ENCODE data around the gene ADM5. TPM values are rescaled to one million over a fixed set of nuclear protein-coding genes. Genes with fewer than 3 reads are reported as not detected.

Gene ADM5
- total RNA-seq, 8 experiments from 2014 or later: 0.66 to 5.2 (median 2.1) TPM

DNA sequence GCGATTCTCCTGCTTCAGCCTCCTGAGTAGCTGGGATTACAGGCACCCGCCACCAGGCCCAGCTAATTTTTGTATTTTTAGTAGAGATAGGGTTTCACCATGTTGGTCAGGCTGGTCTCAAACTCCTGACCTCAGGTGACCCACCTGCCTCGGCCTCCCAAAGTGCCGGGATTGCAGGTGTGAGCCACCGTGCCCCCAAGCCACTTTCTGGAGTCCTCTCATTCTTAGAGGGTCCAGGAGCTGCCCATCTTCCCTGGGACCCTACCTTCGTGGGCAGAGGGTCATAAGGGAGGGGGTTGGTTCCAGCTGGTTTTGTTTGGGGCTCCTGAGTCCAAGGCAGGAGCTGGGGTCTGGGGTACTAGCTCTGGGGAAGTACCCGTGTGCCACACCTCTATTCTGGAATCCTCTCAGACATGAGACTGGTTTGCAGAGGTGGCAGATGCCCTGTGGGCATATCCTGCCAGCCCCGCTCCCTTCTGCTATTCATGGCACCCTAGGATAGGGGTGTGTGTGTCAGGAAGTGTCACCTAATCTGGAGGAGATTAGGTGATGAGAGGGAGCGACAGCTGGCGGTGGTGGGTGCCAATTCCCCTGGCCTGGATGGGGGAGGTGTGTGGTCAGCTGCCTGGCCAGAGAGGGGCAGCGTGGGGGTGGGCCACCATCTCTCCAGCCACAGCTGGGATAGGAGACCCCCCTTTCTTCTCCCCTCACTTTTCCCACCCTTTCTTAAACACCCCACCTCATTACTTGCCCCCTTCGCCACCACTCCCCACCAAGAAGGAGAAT lies 10.2 kb upstream of the ADM5 start:
- in situ Hi-C loops (cut with MboI; ENCODE audit: low pct_unique_long_range_greater_than_20kb in 2 of 9, low sequenced_read_pairs in 9 of 9, unreplicated experiment in 9 of 9): no loop called here
- H3K27ac ChIP-seq: peak overlapping the region in 1 of 2 donors; percentile 99
- no peak for ATAC-seq (replicated peaks in 6 of 8)
- peak overlapping the region in 1 of 5 donors; percentile 89 for H3K4me3 ChIP-seq
- 55 to 100% methylated on average over 1 to 2 of the region's 12 CpGs; no CpG with 5 or more reads in 8 of the 10 experiments for WGBS, 10 experiments
- peaks cover 25 to 26% of the 10 kb centered on the region in 2 donors for H3K4me1 ChIP-seq (replicated peaks in 1 of 2)

DNA sequence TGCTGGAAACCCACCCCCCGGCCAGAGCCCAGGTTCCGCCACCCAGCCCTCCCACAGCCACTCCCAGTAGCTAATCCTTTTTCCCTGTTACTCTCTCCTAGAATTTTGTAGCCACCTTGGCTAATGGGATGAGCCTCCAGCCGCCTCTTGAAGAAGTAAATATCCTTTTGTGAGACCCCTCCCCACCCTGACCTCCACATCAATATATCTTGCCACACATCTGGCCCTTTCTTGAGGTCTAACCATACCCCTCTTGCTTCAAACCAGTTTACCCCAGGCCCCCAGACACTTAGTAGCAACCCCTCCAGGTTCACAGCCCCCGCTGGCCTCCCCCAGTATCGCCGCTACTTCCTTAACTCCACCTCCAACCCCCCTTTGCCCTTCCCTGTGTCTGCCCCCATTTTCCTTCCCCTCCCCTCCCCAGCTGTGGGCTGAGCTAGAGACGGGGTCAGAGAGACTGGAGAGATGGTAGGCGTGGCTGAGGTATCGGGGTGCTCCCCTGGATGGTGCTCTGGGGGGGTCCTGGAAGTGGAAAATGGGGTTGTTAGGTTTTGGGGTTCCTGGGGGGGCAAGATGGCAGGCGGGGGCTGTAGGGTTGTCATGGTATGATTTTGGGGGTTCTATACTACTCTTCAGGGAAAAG lies 9.5 kb upstream of the ADM5 start:
- no peak for ATAC-seq (replicated peaks in 6 of 8)
- H3K27ac ChIP-seq: peak overlapping the region; percentile 24 to 79
- 20% methylated on average over 1 of the region's 10 CpGs; no CpG with 5 or more reads in 9 of the 10 experiments for WGBS, 10 experiments
- peaks cover 25 to 26% of the 10 kb centered on the region in 2 donors for H3K4me1 ChIP-seq (replicated peaks in 1 of 2)
- in situ Hi-C loops (cut with MboI; ENCODE audit: low pct_unique_long_range_greater_than_20kb in 2 of 9, low sequenced_read_pairs in 9 of 9, unreplicated experiment in 9 of 9): no loop called here
- peak overlapping the region in 2 of 5 donors; percentile 13 to 29 for H3K4me3 ChIP-seq

DNA sequence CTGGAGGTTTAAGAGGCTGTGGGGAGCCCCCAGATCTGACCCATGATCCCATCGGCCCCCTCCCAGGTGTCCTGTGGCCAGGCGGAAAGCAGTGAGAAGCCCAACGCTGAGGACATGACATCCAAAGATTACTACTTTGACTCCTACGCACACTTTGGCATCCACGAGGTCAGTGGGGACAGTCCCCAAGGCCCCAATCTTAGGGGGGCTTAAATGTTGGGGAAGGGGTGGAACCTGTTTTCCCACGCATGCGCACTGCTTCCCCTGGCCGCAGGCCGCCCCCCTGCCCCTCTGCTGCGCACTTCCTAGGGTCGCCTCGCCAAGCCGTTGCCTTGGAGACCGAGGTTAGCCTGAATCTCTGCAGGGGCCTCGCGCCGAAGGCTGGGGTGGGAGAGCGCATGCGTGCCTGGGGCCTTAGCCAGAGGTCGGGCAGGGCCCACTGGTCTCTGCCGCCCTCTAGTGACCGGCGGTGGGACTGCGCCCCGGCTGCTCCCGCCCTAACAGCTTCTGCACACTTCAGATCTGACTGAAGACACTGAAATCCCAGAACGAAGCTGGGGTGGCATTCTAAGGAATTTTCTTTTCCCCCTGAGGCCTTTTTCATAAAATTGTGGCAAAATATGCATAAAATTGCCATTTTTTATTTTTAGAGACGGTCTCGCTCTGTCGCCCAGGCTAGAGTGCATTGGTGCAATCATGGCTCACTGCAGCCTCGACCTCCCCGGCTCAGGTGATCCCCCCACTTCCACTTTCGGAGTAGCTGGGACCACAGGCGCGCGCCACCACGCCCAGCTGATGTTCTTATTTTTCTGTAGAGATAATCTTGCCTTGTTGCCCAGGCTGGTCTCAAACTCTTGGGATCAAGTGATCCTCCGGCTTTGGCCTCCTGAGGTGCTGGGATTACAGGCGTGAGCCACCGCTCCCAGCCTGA lies 8.7 kb upstream of the ADM5 start:
- peak overlapping the region in 4 of 5 donors; percentile 2 to 29 (median 8) for H3K4me3 ChIP-seq
- WGBS, 10 experiments: 40 to 100% (median 76%) methylated on average over 1 to 19 of the region's 40 CpGs; no CpG with 5 or more reads in 1 of the 10 experiments
- peaks cover 25 to 26% of the 10 kb centered on the region in 2 donors for H3K4me1 ChIP-seq (replicated peaks in 1 of 2)
- ATAC-seq (replicated peaks in 6 of 8): peak in 7 of 8 experiments; percentile 0 to 36 (median 24)
- peak overlapping the region; percentile 24 to 79 for H3K27ac ChIP-seq
- in situ Hi-C loops (cut with MboI; ENCODE audit: low pct_unique_long_range_greater_than_20kb in 2 of 9, low sequenced_read_pairs in 9 of 9, unreplicated experiment in 9 of 9): no loop called here

DNA sequence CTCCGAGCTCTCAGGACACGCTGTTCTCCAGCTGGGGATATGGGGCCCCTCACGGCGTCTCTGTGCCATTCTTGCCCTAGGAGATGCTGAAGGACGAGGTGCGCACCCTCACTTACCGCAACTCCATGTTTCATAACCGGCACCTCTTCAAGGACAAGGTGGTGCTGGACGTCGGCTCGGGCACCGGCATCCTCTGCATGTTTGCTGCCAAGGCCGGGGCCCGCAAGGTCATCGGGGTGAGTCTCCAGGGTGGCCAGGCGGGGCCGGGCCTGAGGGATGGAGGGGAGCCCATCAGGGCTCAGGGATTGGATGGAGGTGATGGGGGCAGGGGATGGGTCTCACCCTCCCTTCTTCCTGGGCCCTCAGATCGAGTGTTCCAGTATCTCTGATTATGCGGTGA lies 7.6 kb upstream of the ADM5 start:
- 82 to 100% (median 100%) methylated on average over 2 to 6 of the region's 19 CpGs; no CpG with 5 or more reads in 6 of the 10 experiments for WGBS, 10 experiments
- in situ Hi-C loops (cut with MboI; ENCODE audit: low pct_unique_long_range_greater_than_20kb in 2 of 9, low sequenced_read_pairs in 9 of 9, unreplicated experiment in 9 of 9): no loop called here
- no peak for ATAC-seq (replicated peaks in 6 of 8)
- peaks cover 25 to 26% of the 10 kb centered on the region in 2 donors for H3K4me1 ChIP-seq (replicated peaks in 1 of 2)
- H3K27ac ChIP-seq: no peak overlapping the region
- no peak overlapping the region for H3K4me3 ChIP-seq

DNA sequence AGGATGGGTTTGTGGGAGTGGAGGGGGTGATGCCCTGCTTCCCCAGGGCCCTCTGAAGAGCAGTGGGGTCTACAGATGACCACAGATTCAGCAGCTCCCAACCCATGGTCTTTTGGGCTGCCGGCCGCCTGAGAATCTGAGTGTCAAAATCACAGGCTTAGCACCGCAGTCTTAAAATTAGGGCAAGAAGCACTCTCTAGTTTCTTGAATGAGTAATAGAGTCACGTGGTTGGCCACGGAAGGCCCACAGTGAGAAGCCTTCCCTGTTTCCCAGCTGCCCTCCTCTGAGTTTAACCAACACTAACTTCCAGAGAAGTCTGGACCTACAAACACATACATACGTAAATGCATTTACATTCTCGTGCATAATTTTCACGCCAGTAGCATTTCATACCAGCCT lies 7.1 kb upstream of the ADM5 start:
- 62 to 100% (median 89%) methylated on average over 1 to 8 of the region's 8 CpGs; no CpG with 5 or more reads in 2 of the 10 experiments for WGBS, 10 experiments
- ATAC-seq (replicated peaks in 6 of 8): no peak
- Histone ChIP-seq H3K27ac (no peak overlapping the region), H3K4me1 (replicated peaks in 1 of 2) (peaks cover 25 to 26% of the 10 kb centered on the region in 2 donors), H3K4me3 (no peak overlapping the region)
- in situ Hi-C loops (cut with MboI; ENCODE audit: low pct_unique_long_range_greater_than_20kb in 2 of 9, low sequenced_read_pairs in 9 of 9, unreplicated experiment in 9 of 9): no loop called here

DNA sequence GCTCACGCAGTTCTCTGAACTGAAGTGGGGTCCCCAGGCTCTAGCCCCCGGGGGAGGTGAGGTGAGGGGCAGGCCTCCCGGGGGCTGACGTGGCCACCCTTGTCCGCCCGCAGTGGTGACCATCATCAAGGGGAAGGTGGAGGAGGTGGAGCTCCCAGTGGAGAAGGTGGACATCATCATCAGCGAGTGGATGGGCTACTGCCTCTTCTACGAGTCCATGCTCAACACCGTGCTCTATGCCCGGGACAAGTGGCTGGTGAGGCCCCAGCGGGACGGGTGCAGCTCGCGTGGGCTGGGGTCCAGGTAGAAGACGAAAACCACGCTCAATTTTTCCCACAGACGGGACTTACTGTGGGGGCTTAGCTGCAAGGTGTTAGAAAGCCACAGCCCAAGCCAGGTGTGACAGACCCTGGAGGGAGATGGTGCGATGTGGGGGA lies 5.6 kb upstream of the ADM5 start:
- no peak overlapping the region for H3K27ac ChIP-seq
- in situ Hi-C loops (cut with MboI; ENCODE audit: low pct_unique_long_range_greater_than_20kb in 2 of 9, low sequenced_read_pairs in 9 of 9, unreplicated experiment in 9 of 9): no loop called here
- 60 to 100% (median 100%) methylated on average over 1 to 9 of the region's 18 CpGs; no CpG with 5 or more reads in 4 of the 10 experiments for whole genome bisulfite sequencing, 10 experiments
- H3K4me1 ChIP-seq (replicated peaks in 1 of 2): peaks cover 21 to 26% of the 10 kb centered on the region in 2 donors
- H3K4me3 ChIP-seq: no peak overlapping the region
- ATAC-seq (replicated peaks in 6 of 8): no peak

DNA sequence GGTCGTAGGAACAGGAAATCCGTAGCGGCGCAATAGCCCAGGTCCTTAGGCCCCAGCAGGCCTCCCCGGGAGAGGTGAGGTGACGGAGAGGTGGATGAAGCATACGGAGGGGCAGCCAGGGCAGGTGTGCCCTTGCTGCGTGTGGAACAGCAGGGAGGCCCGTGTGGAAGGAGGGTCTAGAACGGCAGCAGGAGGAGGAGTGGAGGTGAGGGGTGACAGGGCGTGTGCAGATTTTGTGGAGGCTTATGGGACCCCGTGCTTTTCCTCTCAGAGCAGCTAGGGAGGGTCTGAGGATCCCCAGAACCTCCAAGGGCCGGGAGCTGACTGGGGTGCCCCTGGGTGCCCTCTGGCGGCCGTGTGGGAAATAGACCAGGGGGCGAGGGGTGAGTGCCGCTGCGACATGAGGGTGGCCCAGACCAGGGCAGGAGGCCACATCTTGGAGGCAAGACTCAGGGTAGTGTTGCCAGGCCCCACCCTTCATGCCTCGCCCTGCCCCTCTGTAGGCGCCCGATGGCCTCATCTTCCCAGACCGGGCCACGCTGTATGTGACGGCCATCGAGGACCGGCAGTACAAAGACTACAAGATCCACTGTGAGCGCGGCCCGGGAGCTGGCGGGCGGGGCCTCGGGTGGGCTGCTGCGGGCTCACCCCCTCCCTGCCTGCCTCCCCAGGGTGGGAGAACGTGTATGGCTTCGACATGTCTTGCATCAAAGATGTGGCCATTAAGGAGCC lies 5.0 kb upstream of the ADM5 start:
- no peak overlapping the region for H3K4me3 ChIP-seq
- no peak overlapping the region for H3K27ac ChIP-seq
- in situ Hi-C loops (cut with MboI; ENCODE audit: low pct_unique_long_range_greater_than_20kb in 2 of 9, low sequenced_read_pairs in 9 of 9, unreplicated experiment in 9 of 9): no loop called here
- ATAC-seq (replicated peaks in 6 of 8): peak in 2 of 8 experiments; percentile 7 to 12
- 68 to 100% (median 95%) methylated on average over 1 to 11 of the region's 35 CpGs; no CpG with 5 or more reads in 5 of the 10 experiments for WGBS, 10 experiments
- H3K4me1 ChIP-seq (replicated peaks in 1 of 2): peaks cover 21 to 26% of the 10 kb centered on the region in 2 donors

DNA sequence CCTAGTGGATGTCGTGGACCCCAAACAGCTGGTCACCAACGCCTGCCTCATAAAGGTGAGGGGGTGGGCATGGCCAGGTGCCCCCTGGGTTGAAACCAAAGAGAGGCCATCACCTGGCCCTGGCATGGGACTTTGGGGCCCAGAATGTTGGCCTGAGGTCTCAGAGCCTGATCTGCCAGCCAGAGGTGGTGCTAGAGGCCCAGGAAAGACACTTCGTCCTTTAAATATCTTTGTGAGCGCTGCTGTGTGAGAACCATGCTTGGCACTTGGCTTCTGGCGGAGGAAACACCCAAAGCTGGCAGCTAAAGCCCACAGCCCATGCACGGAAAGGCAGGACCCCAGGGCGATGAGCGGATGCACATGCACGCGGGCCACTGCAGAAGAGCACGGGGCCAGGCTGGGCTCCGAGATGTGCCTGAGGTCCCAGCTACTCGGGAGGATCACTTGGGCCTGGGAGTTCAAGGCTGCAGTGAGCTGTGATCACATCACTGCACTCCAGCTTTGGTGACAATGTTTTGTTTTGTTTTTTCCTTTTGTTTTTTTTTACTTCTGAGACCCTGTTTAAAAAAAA lies 4.3 kb upstream of the ADM5 start:
- in situ Hi-C loops (cut with MboI; ENCODE audit: low pct_unique_long_range_greater_than_20kb in 2 of 9, low sequenced_read_pairs in 9 of 9, unreplicated experiment in 9 of 9): no loop called here
- no peak overlapping the region for H3K4me3 ChIP-seq
- WGBS, 10 experiments: 79 to 100% (median 96%) methylated on average over 2 to 8 of the region's 13 CpGs; no CpG with 5 or more reads in 6 of the 10 experiments
- no peak overlapping the region for H3K27ac ChIP-seq
- peaks cover 17 to 22% of the 10 kb centered on the region in 2 donors for H3K4me1 ChIP-seq (replicated peaks in 1 of 2)
- no peak for ATAC-seq (replicated peaks in 6 of 8)

DNA sequence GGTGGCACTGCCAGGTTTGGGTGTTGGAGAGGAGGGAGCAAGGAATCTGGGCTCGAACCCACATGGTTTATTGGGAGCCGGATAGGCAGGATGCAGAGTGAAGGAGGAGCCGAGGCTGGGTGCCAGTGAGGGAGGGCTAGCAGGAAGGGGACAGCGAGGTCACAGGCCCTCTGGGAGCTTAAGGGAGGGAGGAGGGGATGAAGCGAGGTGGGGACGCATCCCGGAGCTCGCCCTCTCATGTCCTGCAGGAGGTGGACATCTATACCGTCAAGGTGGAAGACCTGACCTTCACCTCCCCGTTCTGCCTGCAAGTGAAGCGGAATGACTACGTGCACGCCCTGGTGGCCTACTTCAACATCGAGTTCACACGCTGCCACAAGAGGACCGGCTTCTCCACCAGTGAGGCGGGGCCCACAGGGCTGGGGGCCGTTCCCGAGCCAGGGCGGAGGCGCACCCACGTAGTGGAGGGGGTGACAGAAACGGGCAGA lies 3.5 kb upstream of the ADM5 start:
- Histone ChIP-seq H3K27ac (no peak overlapping the region), H3K4me1 (replicated peaks in 1 of 2) (peaks cover 11 to 16% of the 10 kb centered on the region in 2 donors), H3K4me3 (no peak overlapping the region)
- ATAC-seq (replicated peaks in 6 of 8): no peak
- in situ Hi-C loops (cut with MboI; ENCODE audit: low pct_unique_long_range_greater_than_20kb in 2 of 9, low sequenced_read_pairs in 9 of 9, unreplicated experiment in 9 of 9): no loop called here
- WGBS, 10 experiments: 68 to 90% (median 80%) methylated on average over 1 to 7 of the region's 23 CpGs; no CpG with 5 or more reads in 5 of the 10 experiments

DNA sequence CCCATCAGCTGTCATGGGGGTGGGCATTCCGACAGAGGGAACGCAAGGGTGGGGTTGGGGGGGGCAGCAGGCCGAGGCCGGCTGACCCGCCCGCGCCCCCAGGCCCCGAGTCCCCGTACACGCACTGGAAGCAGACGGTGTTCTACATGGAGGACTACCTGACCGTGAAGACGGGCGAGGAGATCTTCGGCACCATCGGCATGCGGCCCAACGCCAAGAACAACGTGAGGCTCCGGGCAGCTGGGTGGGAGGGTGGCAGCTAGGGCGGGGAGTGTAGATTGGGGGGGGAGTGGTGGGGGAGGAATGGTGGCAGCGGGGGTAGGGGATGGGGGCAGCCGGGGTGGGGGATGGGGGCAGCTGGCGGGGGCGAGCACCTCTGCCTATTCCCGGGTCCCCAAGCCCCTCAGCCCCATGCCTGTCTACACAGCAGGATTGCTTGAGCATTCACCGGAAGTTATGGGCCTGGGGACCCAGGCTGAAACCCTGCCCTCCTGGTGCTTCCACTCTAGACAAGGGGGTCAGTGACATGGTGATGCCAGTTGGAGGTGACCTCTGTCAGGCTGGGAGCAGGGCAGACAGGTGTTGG lies 2.8 kb upstream of the ADM5 start:
- no CpG with 5 or more reads among the region's 27 CpGs for WGBS, 10 experiments
- no peak for ATAC-seq (replicated peaks in 6 of 8)
- peaks cover 10 to 14% of the 10 kb centered on the region in 2 donors for H3K4me1 ChIP-seq (replicated peaks in 1 of 2)
- no peak overlapping the region for H3K4me3 ChIP-seq
- H3K27ac ChIP-seq: no peak overlapping the region
- in situ Hi-C loops (cut with MboI; ENCODE audit: low pct_unique_long_range_greater_than_20kb in 2 of 9, low sequenced_read_pairs in 9 of 9, unreplicated experiment in 9 of 9): no loop called here

DNA sequence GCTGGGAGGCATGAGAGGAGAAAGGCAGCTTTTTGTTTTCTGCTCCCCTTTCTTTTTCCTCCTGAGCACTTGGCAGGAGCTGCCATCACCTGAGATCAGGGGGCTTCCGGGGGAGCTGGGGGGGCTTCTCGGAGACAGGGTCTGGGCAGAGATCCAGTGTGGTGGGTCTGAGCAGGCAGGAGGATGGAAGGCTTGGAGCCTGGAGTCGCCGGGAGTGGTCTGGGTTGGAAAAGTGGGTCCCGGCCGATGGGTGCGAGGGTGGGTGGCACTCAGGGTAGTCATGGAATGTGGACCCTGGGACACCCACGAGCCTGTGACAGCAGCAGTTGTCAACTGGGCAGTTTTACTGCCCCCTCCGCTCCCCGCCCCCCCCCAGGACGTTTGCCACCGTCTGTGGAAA lies 2.2 kb upstream of the ADM5 start:
- Histone ChIP-seq H3K27ac (no peak overlapping the region), H3K4me3 (no peak overlapping the region), H3K4me1 (replicated peaks in 1 of 2) (peaks cover 10 to 16% of the 10 kb centered on the region in 2 donors)
- no CpG with 5 or more reads among the region's 12 CpGs for WGBS, 10 experiments
- in situ Hi-C loops (cut with MboI; ENCODE audit: low pct_unique_long_range_greater_than_20kb in 2 of 9, low sequenced_read_pairs in 9 of 9, unreplicated experiment in 9 of 9): no loop called here
- no peak for ATAC-seq (replicated peaks in 6 of 8)

Measured in motor neuron (in vitro differentiated cells).